Natural killer cell (primary cell): Measurements from ENCODE around the gene C17orf78. TPM values are rescaled to one million over a fixed set of nuclear protein-coding genes. Genes with fewer than 3 reads are reported as not detected.

Source experiments
- ATAC-seq, 3 donors: fragments of 150-1000 bp in 2 of 3; fragments of 200-7000 bp in 1 of 3; cut with Tn5 transposase; 1 replicate in 1 of 3; 2 replicates in 2 of 3; pipeline ENCODE4 v1.10.0; 2021; ENCODE audit warnings: mild to moderate bottlenecking in 2 of 3, moderate library complexity in 2 of 3
- DNase-seq, 2 donors: peaks; one replicate each; pipeline versions ENCODE4 v3.0.0 to v3.0.0-alpha.2; 2013 to 2021; ENCODE audit warnings: mixed read lengths in 1 of 2
- H3K27ac ChIP-seq: one replicate; pipeline ENCODE4 v1.5.1; 2013; ENCODE audit warnings: mild to moderate bottlenecking, low read length
- H3K27me3 ChIP-seq: one replicate; pipeline ENCODE4 v1.6.1; 2013; ENCODE audit warnings: low read length; ENCODE audit not compliant: control insufficient read depth, insufficient read depth
- H3K36me3 ChIP-seq: one replicate; pipeline ENCODE4 v1.6.1; 2013; ENCODE audit warnings: low read length; ENCODE audit not compliant: control insufficient read depth, insufficient read depth
- H3K4me1 ChIP-seq: one replicate; pipeline ENCODE4 v1.6.1; 2013; ENCODE audit warnings: low read length; ENCODE audit not compliant: control insufficient read depth, insufficient read depth
- H3K4me3 ChIP-seq: one replicate; pipeline ENCODE4 v1.5.1; 2013; ENCODE audit warnings: low read length
- H3K9me3 ChIP-seq: one replicate; pipeline ENCODE4 v1.6.1; 2013; ENCODE audit warnings: low read length; ENCODE audit not compliant: control insufficient read depth, insufficient read depth
- H3K27ac Mint-ChIP-seq, 2 donors: one replicate each; pipeline ENCODE4 v1.8.0; 2022; ENCODE audit warnings: mild to moderate bottlenecking in 2 of 2, mixed read lengths in 2 of 2, moderate library complexity in 1 of 2
- H3K27me3 Mint-ChIP-seq, 2 donors: one replicate each; pipeline ENCODE4 v1.8.0; 2022; ENCODE audit warnings: low read depth in 2 of 2, mixed read lengths in 2 of 2
- H3K36me3 Mint-ChIP-seq: one replicate; pipeline ENCODE4 v1.8.0; 2022; ENCODE audit warnings: mixed read lengths
- H3K4me1 Mint-ChIP-seq, 2 donors: one replicate each; pipeline ENCODE4 v1.8.0; 2022; ENCODE audit warnings: mixed read lengths in 2 of 2
- H3K4me3 Mint-ChIP-seq: one replicate; pipeline ENCODE4 v1.8.0; 2022; ENCODE audit warnings: mild to moderate bottlenecking, moderate library complexity, mixed read lengths
- H3K9me3 Mint-ChIP-seq, 2 donors: one replicate each; pipeline ENCODE4 v1.8.0; 2022; ENCODE audit warnings: mixed read lengths in 2 of 2
- WGBS: methylation state at CpG from one replicate; pipeline ENCODE4 v1.1.7; 2013; ENCODE audit warnings: missing lambda C conversion rate; ENCODE audit not compliant: insufficient coverage; 5-methylcytosine and 5-hydroxymethylcytosine counted together
- intact Hi-C: fragments of 100-400 bp; cut with micrococcal nuclease; formaldehyde crosslinking; loops from one replicate; pipeline ENCODE4 v1.14.2; 2022
- total RNA-seq, 4 donors: library from RNA; stranded (reverse); fragments of 120-200 nt in 1 of 4; gene quantifications; one replicate each; pipeline versions ENCODE4 v1.2.3 to v1.2.4, GENCODE V29; 2013 to 2022
- TF ChIP-seq, protein P1 (sequence below): fragments of 200-600 bp; IDR thresholded peaks from one replicate; pipeline ENCODE4 v1.8.0; 2022; ENCODE audit warnings: antibody characterized with exemption

The C17orf78 gene
- total RNA-seq, 3 donors from 2014 or later (not counting 1 experiment from before 2014, with no cell fraction given): not detected

DNA sequence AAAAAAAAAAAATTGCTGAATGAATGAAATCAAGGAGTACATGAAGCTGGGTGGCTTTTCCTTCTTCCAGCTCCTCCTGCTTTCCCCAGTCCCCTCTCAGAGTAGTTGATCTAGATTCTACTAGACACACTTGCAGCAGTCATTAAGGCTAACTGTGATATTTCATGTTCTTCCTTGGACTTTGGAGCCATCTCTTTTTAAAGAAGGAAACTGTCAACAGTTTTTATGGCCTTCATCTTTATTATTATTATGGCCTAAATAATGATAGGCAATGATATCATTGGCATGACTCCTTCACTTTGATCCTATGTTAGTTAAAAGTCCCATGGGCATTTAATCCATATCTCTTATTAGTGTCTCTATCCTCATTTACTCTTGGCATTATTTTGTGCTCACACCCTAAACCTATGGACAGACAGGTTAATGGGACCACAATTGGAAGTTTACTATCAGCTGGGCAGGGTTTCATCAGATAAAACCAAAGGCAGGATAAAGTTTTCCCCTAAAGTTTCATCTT, 9.7 kb downstream of the C17orf78 start:
- Mint-ChIP-seq H3K4me3 (no peak overlapping the region), H3K27ac (no peak overlapping the region), H3K9me3 (no peaks in the 10 kb centered on the region), H3K27me3 (no peaks in the 10 kb centered on the region), H3K4me1 (no peaks in the 10 kb centered on the region), H3K36me3 (no peaks in the 10 kb centered on the region)
- TF ChIP-seq, protein P1, sequence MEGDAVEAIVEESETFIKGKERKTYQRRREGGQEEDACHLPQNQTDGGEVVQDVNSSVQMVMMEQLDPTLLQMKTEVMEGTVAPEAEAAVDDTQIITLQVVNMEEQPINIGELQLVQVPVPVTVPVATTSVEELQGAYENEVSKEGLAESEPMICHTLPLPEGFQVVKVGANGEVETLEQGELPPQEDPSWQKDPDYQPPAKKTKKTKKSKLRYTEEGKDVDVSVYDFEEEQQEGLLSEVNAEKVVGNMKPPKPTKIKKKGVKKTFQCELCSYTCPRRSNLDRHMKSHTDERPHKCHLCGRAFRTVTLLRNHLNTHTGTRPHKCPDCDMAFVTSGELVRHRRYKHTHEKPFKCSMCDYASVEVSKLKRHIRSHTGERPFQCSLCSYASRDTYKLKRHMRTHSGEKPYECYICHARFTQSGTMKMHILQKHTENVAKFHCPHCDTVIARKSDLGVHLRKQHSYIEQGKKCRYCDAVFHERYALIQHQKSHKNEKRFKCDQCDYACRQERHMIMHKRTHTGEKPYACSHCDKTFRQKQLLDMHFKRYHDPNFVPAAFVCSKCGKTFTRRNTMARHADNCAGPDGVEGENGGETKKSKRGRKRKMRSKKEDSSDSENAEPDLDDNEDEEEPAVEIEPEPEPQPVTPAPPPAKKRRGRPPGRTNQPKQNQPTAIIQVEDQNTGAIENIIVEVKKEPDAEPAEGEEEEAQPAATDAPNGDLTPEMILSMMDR: no peak
- Histone ChIP-seq H3K4me3 (no peak overlapping the region), H3K36me3 (no peaks in the 10 kb centered on the region), H3K27ac (no peak overlapping the region), H3K27me3 (no peaks in the 10 kb centered on the region), H3K9me3 (no peaks in the 10 kb centered on the region), H3K4me1 (no peaks in the 10 kb centered on the region)
- intact Hi-C loops: no loop called here
- no peak for DNase-seq
- no peak for ATAC-seq

DNA sequence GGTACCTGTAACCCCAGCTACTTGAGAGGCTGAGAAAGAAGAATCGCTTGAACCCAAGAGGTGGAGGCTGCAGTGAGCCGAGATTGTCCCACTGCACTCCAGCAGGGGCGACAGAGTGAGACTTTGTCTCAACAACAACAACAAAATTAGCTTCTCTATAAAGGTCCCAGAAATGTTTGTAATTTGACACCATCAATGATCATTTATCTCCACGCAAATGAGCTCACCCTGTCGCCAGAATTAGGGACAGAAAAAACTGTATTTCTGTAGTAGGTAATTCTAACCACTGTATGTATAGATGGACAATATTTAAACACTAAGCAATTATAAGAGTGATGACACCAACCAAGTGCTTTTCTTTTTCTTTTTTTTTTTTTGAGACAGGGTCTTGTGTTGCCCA, 10.7 kb downstream of the C17orf78 start:
- Histone ChIP-seq H3K27me3 (no peaks in the 10 kb centered on the region), H3K9me3 (no peaks in the 10 kb centered on the region), H3K27ac (no peak overlapping the region), H3K4me3 (no peak overlapping the region), H3K36me3 (no peaks in the 10 kb centered on the region), H3K4me1 (no peaks in the 10 kb centered on the region)
- Mint-ChIP-seq H3K9me3 (no peaks in the 10 kb centered on the region), H3K4me3 (no peak overlapping the region), H3K27me3 (no peaks in the 10 kb centered on the region), H3K4me1 (no peaks in the 10 kb centered on the region), H3K27ac (no peak overlapping the region), H3K36me3 (no peaks in the 10 kb centered on the region)
- DNase-seq (no peak), ATAC-seq (no peak)
- WGBS: 94% methylated on average over 3 of the region's 5 CpGs
- TF ChIP-seq, protein P1: no peak
- intact Hi-C loops: no loop called here

DNA sequence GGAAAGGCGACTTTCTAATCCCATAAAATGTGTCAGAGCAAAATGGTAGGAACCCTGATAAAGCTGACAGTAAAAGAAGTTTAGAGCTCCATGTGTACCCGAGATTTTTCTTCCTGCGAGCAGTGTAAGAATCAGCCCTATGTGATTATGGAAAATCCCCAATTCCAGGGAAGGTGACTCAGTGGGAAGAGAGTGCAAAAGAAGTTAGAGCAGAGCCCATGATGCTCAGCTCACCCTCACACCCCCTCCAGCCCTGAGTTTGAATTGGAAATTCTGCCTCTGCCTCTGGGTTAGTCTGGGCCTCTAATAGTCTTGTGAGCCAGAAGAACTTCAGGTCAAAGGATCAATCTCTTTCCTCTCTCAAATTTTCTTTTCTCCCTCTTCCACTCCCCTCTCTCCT, 12.5 kb downstream of the C17orf78 start:
- Histone ChIP-seq H3K4me1 (no peaks in the 10 kb centered on the region), H3K27me3 (no peaks in the 10 kb centered on the region), H3K4me3 (no peak overlapping the region), H3K9me3 (no peaks in the 10 kb centered on the region), H3K27ac (no peak overlapping the region), H3K36me3 (no peaks in the 10 kb centered on the region)
- no peaks in the 10 kb centered on the region for H3K9me3 Mint-ChIP-seq
- DNase-seq: no peak
- no peak for ATAC-seq
- no peak overlapping the region for H3K27ac Mint-ChIP-seq
- no peaks in the 10 kb centered on the region for H3K36me3 Mint-ChIP-seq
- intact Hi-C loops: no loop called here
- peaks cover 0 to 8% of the 10 kb centered on the region in 2 donors for H3K4me1 Mint-ChIP-seq
- WGBS: 100% methylated on average over 3 of the region's 3 CpGs
- TF ChIP-seq, protein P1: no peak
- no peaks in the 10 kb centered on the region for H3K27me3 Mint-ChIP-seq
- no peak overlapping the region for H3K4me3 Mint-ChIP-seq

DNA sequence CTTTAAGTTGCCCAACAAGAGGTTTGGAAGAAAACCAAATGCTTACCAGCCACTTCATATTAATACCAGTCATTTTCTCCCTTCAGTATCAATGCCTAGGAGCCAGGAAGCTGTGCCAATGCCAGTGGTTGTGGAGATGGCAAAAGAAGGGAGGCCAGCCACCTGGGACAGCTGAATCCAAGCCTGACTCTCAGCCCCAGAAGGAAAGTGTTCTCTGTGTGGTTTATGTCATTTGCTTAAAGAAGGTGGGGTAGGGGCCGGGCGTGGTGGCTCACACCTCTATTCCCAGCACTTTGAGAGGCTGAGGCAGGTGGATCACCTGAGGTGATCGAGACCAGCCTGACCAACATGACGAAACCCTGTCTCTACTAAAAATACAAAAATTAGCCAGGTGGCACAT, 13.4 kb downstream of the C17orf78 start:
- peaks cover 0 to 8% of the 10 kb centered on the region in 2 donors for H3K4me1 Mint-ChIP-seq
- H3K9me3 Mint-ChIP-seq: no peaks in the 10 kb centered on the region
- H3K27me3 Mint-ChIP-seq: no peaks in the 10 kb centered on the region
- no peak overlapping the region for H3K27ac Mint-ChIP-seq
- Histone ChIP-seq H3K36me3 (no peaks in the 10 kb centered on the region), H3K4me3 (no peak overlapping the region), H3K27me3 (no peaks in the 10 kb centered on the region), H3K4me1 (no peaks in the 10 kb centered on the region), H3K9me3 (no peaks in the 10 kb centered on the region), H3K27ac (no peak overlapping the region)
- TF ChIP-seq, protein P1: no peak
- no peak overlapping the region for H3K4me3 Mint-ChIP-seq
- WGBS: 87% methylated on average over 4 of the region's 4 CpGs
- no peaks in the 10 kb centered on the region for H3K36me3 Mint-ChIP-seq
- intact Hi-C loops: no loop called here
- ATAC-seq: no peak
- no peak for DNase-seq
